Parathyroid adenoma (tissue), 2 donors: ENCODE results near the gene OR2H2.

ENCODE experiments used
- H2AFZ ChIP-seq: fragments of 300-600 bp; sonication (generic); one replicate; pipeline ENCODE4 v1.7.0; 2017; ENCODE audit warnings: antibody characterized with exemption, mild to moderate bottlenecking
- H3K27ac ChIP-seq: fragments of 300-600 bp; sonication (generic); one replicate; pipeline ENCODE4 v1.7.0; 2017
- H3K27me3 ChIP-seq: fragments of 300-600 bp; sonication (generic); one replicate; pipeline ENCODE4 v1.7.0; 2017; ENCODE audit warnings: low read length; ENCODE audit not compliant: control insufficient read depth, insufficient read depth
- H3K36me3 ChIP-seq: fragments of 300-600 bp; sonication (generic); one replicate; pipeline ENCODE4 v1.7.0; 2017; ENCODE audit warnings: low read length; ENCODE audit not compliant: control insufficient read depth, insufficient read depth
- H3K4me1 ChIP-seq: fragments of 300-600 bp; sonication (generic); one replicate; pipeline ENCODE4 v1.7.0; 2017; ENCODE audit warnings: control low read depth
- H3K4me2 ChIP-seq: fragments of 300-600 bp; sonication (generic); one replicate; pipeline ENCODE4 v1.7.0; 2017; ENCODE audit warnings: low read length
- H3K4me3 ChIP-seq: fragments of 300-600 bp; sonication (generic); one replicate; pipeline ENCODE4 v1.7.0; 2017; ENCODE audit warnings: low read depth, low read length
- H3K79me2 ChIP-seq: fragments of 300-600 bp; sonication (generic); one replicate; pipeline ENCODE4 v1.7.0; 2017; ENCODE audit warnings: control low read depth
- H3K9ac ChIP-seq: fragments of 300-600 bp; sonication (generic); one replicate; pipeline ENCODE4 v1.7.0; 2017; ENCODE audit warnings: mild to moderate bottlenecking
- H3K9me3 ChIP-seq: fragments of 300-600 bp; sonication (generic); one replicate; pipeline ENCODE4 v1.7.0; 2017; ENCODE audit warnings: low read length; ENCODE audit not compliant: control insufficient read depth
- CTCF ChIP-seq: fragments of 300-600 bp; sonication (generic); IDR thresholded peaks from one replicate; pipeline ENCODE4 v1.7.0; 2017; ENCODE audit warnings: antibody characterized with exemption, mild to moderate bottlenecking
- donor health status: primary hyperparathyroidism.

The OR2H2 gene

GRCh38 chr6:29628419-29629281, 43.7 kb downstream of the OR2H2 start:
- H2AFZ ChIP-seq, result peak overlapping the region; percentile 72
- H3K36me3 ChIP-seq, result no peaks in the 10 kb centered on the region
- H3K4me1 ChIP-seq, result no peaks in the 10 kb centered on the region
- H3K4me2 ChIP-seq, result peak overlapping the region; percentile 88
- no peaks in the 10 kb centered on the region for H3K27me3 ChIP-seq
- TF ChIP-seq CTCF, result peak; percentile 60
- no peaks in the 10 kb centered on the region for H3K79me2 ChIP-seq
- H3K27ac ChIP-seq, result no peak overlapping the region
- no peaks in the 10 kb centered on the region for H3K9me3 ChIP-seq
- no peak overlapping the region for H3K9ac ChIP-seq
- H3K4me3 ChIP-seq, result peak overlapping the region; percentile 35

GRCh38 chr6:29629571-29629970, 44.6 kb downstream of the OR2H2 start:
- H3K36me3 ChIP-seq, result no peaks in the 10 kb centered on the region
- no peak overlapping the region for H2AFZ ChIP-seq
- no peaks in the 10 kb centered on the region for H3K27me3 ChIP-seq
- H3K4me2 ChIP-seq, result no peak overlapping the region
- H3K27ac ChIP-seq, result no peak overlapping the region
- no peak overlapping the region for H3K9ac ChIP-seq
- H3K4me1 ChIP-seq, result no peaks in the 10 kb centered on the region
- no peak overlapping the region for H3K4me3 ChIP-seq
- H3K9me3 ChIP-seq, result no peaks in the 10 kb centered on the region
- TF ChIP-seq CTCF, result no peak
- no peaks in the 10 kb centered on the region for H3K79me2 ChIP-seq

- Histone ChIP-seq H3K36me3 (no peaks in the 10 kb centered on the region), H3K4me3 (no peak overlapping the region), H3K4me1 (no peaks in the 10 kb centered on the region), H3K9me3 (no peaks in the 10 kb centered on the region), H3K27ac (no peak overlapping the region), H3K79me2 (no peaks in the 10 kb centered on the region), H3K27me3 (no peaks in the 10 kb centered on the region), H3K4me2 (no peak overlapping the region), H3K9ac (no peak overlapping the region), H2AFZ (no peak overlapping the region)
- no peak for TF ChIP-seq CTCF
Measured at GRCh38 chr6:29630315-29630714, 45.4 kb downstream of the OR2H2 start.

GRCh38 chr6:29631209-29631810, 46.4 kb downstream of the OR2H2 start:
- Histone ChIP-seq H3K9me3 (no peaks in the 10 kb centered on the region), H3K4me1 (no peaks in the 10 kb centered on the region), H2AFZ (no peak overlapping the region), H3K9ac (no peak overlapping the region), H3K27me3 (no peaks in the 10 kb centered on the region), H3K4me2 (no peak overlapping the region), H3K4me3 (no peak overlapping the region), H3K79me2 (no peaks in the 10 kb centered on the region), H3K27ac (no peak overlapping the region), H3K36me3 (no peaks in the 10 kb centered on the region)
- no peak for TF ChIP-seq CTCF
